Left kidney (tissue), 2 donors: Measurements from ENCODE around the gene RAB3GAP2. TPM values are rescaled to one million over a fixed set of nuclear protein-coding genes. Genes with fewer than 3 reads are reported as not detected.
"Not testable (repeated sequence)": the region's sequence is repeated elsewhere in the genome, so short reads cannot be mapped to it uniquely, and the experiment has no call there.

Source experiments
- DNase-seq: peaks from one replicate; pipeline ENCODE4 v3.0.0-alpha.2; 2013
- polyA plus RNA-seq: library from polyadenylated mRNA; unstranded; fragments of 120-200 nt; gene quantifications from one replicate; pipeline ENCODE4 v1.2.1, GENCODE V29; 2013; ENCODE audit not compliant: insufficient read length

The RAB3GAP2 gene
- polyA plus RNA-seq, 1 donor: 39.6 TPM

GRCh38 chr1:220287129-220287528, 14.9 kb upstream of the RAB3GAP2 start:
- DNase-seq: no peak

GRCh38 chr1:220283625-220284024, 11.4 kb upstream of the RAB3GAP2 start:
- DNase-seq: no peak

GRCh38 chr1:220281159-220281574, 8.9 kb upstream of the RAB3GAP2 start:
- no peak for DNase-seq

GRCh38 chr1:220280249-220280648, 8.0 kb upstream of the RAB3GAP2 start:
- DNase-seq: no peak

- no peak for DNase-seq
Observed at GRCh38 chr1:220278991-220279390, 6.7 kb upstream of the RAB3GAP2 start.

- DNase-seq: no peak
Observed at GRCh38 chr1:220275430-220275829, 3.2 kb upstream of the RAB3GAP2 start.

- no peak for DNase-seq
Observed at GRCh38 chr1:220274251-220274855, 2.1 kb upstream of the RAB3GAP2 start.

- DNase-seq: no peak
Observed at GRCh38 chr1:220272841-220273090, 513 bp upstream of the RAB3GAP2 start.

GRCh38 chr1:220271706-220272046, 577 bp downstream of the RAB3GAP2 start:
- DNase-seq: peak; percentile 42

- DNase-seq: no peak
Observed at GRCh38 chr1:220269036-220269435, 3.2 kb downstream of the RAB3GAP2 start.

- DNase-seq: no peak
Observed at GRCh38 chr1:220267630-220268029, 4.6 kb downstream of the RAB3GAP2 start.

GRCh38 chr1:220260228-220260627, 12.0 kb downstream of the RAB3GAP2 start:
- DNase-seq: not testable (repeated sequence)

GRCh38 chr1:220259756-220260155, 12.5 kb downstream of the RAB3GAP2 start:
- not testable (repeated sequence) for DNase-seq

GRCh38 chr1:220256194-220256593, 16.1 kb downstream of the RAB3GAP2 start:
- DNase-seq: not testable (repeated sequence)

- no peak for DNase-seq
Observed at GRCh38 chr1:220255204-220255603, 17.0 kb downstream of the RAB3GAP2 start.

GRCh38 chr1:220253290-220253689, 19.0 kb downstream of the RAB3GAP2 start:
- not testable (repeated sequence) for DNase-seq

- no peak for DNase-seq
Observed at GRCh38 chr1:220251272-220251671, 21.0 kb downstream of the RAB3GAP2 start.

GRCh38 chr1:220250681-220251080, 21.6 kb downstream of the RAB3GAP2 start:
- DNase-seq: no peak

- no peak for DNase-seq
Observed at GRCh38 chr1:220249522-220249921, 22.7 kb downstream of the RAB3GAP2 start.

- DNase-seq: not testable (repeated sequence)
Observed at GRCh38 chr1:220248715-220249265, 23.5 kb downstream of the RAB3GAP2 start.

GRCh38 chr1:220245900-220246299, 26.4 kb downstream of the RAB3GAP2 start:
- DNase-seq: not testable (repeated sequence)

- DNase-seq: no peak
Observed at GRCh38 chr1:220243947-220244346, 28.3 kb downstream of the RAB3GAP2 start.

- DNase-seq: no peak
Observed at GRCh38 chr1:220241072-220241663, 31.1 kb downstream of the RAB3GAP2 start.

- no peak for DNase-seq
Observed at GRCh38 chr1:220239966-220240365, 32.3 kb downstream of the RAB3GAP2 start.
